Effector memory CD8-positive, alpha-beta T cell (primary cell): ENCODE data around the gene ZMYND8.

ENCODE experiments used
- ATAC-seq: fragments of 150-1000 bp; cut with Tn5 transposase; replicated peaks from 2 replicates; pipeline ENCODE4 v1.10.0; 2021; ENCODE audit warnings: mild to moderate bottlenecking, moderate library complexity
- DNase-seq, 3 experiments: peaks; one replicate each; pipeline ENCODE4 v3.0.0; 2021
- H3K27ac Mint-ChIP-seq, 2 donors: one replicate each; pipeline ENCODE4 v1.8.0; 2022; ENCODE audit warnings: mild to moderate bottlenecking in 2 of 2, mixed read lengths in 2 of 2, moderate library complexity in 2 of 2
- H3K27me3 Mint-ChIP-seq, 2 donors: one replicate each; pipeline ENCODE4 v1.8.0; 2022; ENCODE audit warnings: mixed read lengths in 2 of 2
- H3K36me3 Mint-ChIP-seq: one replicate; pipeline ENCODE4 v1.8.0; 2022; ENCODE audit warnings: mild to moderate bottlenecking, moderate library complexity, mixed read lengths; ENCODE audit not compliant: insufficient read depth
- H3K4me1 Mint-ChIP-seq, 2 donors: one replicate each; pipeline ENCODE4 v1.8.0; 2022; ENCODE audit warnings: low read depth in 2 of 2, mixed read lengths in 2 of 2
- H3K4me3 Mint-ChIP-seq, 2 donors: one replicate each; pipeline ENCODE4 v1.8.0; 2022; ENCODE audit warnings: mild to moderate bottlenecking in 2 of 2, mixed read lengths in 2 of 2, moderate library complexity in 2 of 2
- H3K9me3 Mint-ChIP-seq, 2 donors: one replicate each; pipeline ENCODE4 v1.8.0; 2022; ENCODE audit warnings: mixed read lengths in 2 of 2

ZMYND8 gene

DNA sequence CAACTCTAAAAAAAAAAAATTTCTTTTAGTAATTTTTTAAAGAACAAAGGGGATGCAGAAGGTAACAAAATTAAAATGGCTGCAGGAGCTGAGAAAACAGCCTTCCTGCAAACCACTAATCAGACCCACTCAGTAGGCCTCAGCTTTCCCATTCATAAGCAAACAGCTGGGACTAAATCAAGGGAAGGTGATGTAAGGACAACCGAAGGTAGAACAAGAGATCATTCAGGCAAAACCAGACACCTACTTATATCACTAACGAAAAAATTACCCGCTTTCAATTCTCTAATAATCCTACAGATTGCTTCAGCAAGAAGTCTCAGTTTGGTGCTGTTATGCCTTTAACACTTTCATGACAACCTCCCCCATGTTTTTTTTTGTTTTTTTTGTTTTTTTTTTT lies 124.0 kb downstream of the ZMYND8 start:
- peaks cover 66% of the 10 kb centered on the region for H3K36me3 Mint-ChIP-seq

DNA sequence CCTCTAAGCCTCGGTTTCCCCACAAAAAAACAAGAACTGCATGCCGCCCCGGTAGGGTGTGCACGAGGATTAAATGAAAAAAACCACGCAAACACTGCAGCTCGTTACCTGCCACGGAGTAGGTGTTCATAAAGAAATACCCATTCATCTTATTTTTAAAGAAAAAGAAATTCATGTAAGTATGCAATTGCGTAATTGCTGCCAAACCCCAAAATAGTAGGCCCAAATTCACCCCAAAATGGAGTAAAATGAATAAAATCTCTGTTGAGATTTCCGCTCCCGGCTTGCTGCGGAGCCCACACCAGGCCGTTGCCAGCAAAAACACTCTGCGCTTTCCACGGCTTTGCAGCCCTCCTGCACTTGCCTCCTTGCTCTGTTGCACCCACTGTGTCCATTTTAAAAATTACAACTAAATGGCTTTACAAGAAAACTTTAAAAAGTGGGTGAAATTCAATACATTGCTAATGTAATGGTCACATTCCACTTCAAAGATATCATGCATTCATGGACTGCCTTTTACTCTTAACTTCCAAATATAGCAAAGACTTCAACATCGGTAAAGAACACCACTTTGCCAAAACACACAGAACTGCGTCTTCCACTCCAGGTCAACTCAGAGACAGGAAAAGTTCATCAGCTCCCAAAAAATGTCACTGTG lies 125.0 kb downstream of the ZMYND8 start:
- no peaks in the 10 kb centered on the region for H3K9me3 Mint-ChIP-seq
- DNase-seq (no peak), ATAC-seq (no peak)
- H3K4me3 Mint-ChIP-seq: no peak overlapping the region
- H3K4me1 Mint-ChIP-seq: peaks cover 0 to 2% of the 10 kb centered on the region in 2 donors
- H3K27me3 Mint-ChIP-seq: no peaks in the 10 kb centered on the region
- H3K36me3 Mint-ChIP-seq: peaks cover 63% of the 10 kb centered on the region
- peak overlapping the region; percentile 72 to 79 for H3K27ac Mint-ChIP-seq

More for the DNA sequence above, 124.0 kb downstream of the ZMYND8 start:
- DNase-seq (no peak), ATAC-seq (no peak)
- Mint-ChIP-seq H3K4me3 (no peak overlapping the region), H3K27ac (no peak overlapping the region), H3K9me3 (no peaks in the 10 kb centered on the region), H3K27me3 (no peaks in the 10 kb centered on the region), H3K4me1 (peaks cover 0 to 2% of the 10 kb centered on the region in 2 donors)

- H3K4me1 Mint-ChIP-seq: peaks cover 0 to 2% of the 10 kb centered on the region in 2 donors
- no peaks in the 10 kb centered on the region for H3K27me3 Mint-ChIP-seq
- DNase-seq (no peak), ATAC-seq (no peak)
- H3K9me3 Mint-ChIP-seq: no peaks in the 10 kb centered on the region
- peaks cover 64% of the 10 kb centered on the region for H3K36me3 Mint-ChIP-seq
- H3K27ac Mint-ChIP-seq: peak overlapping the region in 1 of 2 donors; percentile 72
- no peak overlapping the region for H3K4me3 Mint-ChIP-seq
Measured at GRCh38 chr20:47230811-47231256, 125.7 kb downstream of the ZMYND8 start.

DNA sequence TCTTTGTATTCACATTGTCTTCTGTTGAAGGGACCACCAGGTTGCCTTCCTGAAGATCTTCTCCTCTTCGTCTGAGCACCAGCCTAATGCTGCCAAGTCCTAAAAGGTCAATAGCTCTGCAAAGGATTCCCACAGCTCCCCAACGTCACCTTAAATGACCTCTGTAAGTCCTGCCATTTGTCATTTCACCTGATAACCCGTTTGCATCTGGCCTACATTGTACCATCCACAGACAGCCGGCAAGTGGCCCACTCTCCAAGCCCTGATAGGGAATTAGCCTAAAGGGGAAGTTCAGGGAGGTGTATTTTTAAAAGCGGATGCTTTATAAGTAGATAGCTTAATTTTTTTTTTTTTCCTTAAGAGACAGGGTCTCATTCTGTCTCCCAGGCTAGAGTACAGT lies 127.8 kb downstream of the ZMYND8 start:
- H3K27me3 Mint-ChIP-seq: no peaks in the 10 kb centered on the region
- H3K9me3 Mint-ChIP-seq: no peaks in the 10 kb centered on the region
- peaks cover 2 to 6% of the 10 kb centered on the region in 2 donors for H3K4me1 Mint-ChIP-seq
- peaks cover 69% of the 10 kb centered on the region for H3K36me3 Mint-ChIP-seq
- DNase-seq: no peak
- H3K4me3 Mint-ChIP-seq: no peak overlapping the region
- ATAC-seq: no peak
- peak overlapping the region in 1 of 2 donors; percentile 7 for H3K27ac Mint-ChIP-seq

DNA sequence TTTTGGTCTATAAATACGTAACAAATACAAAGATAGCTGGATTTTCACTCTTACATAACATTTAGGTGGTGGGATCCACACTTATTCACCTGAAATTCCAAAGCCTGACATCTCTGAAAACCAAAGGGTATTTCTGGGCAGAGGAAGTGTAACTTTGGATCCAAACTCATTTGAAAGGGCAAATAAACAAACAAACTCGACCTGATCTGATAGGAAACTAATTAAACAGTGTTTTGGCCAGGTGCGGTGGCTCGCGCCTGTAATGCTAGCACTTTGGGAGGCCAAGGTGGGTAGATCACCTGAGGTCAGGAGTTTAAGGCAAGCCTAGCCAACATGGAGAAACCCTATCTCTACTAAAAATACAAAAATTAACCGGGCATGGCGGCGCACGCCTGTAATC lies 128.9 kb downstream of the ZMYND8 start:
- H3K36me3 Mint-ChIP-seq: peaks cover 71% of the 10 kb centered on the region
- no peaks in the 10 kb centered on the region for H3K9me3 Mint-ChIP-seq
- DNase-seq: no peak

GRCh38 chr20:47227119-47227518 lies 129.4 kb downstream of the ZMYND8 start:
- no peaks in the 10 kb centered on the region for H3K27me3 Mint-ChIP-seq
- peaks cover 2 to 6% of the 10 kb centered on the region in 2 donors for H3K4me1 Mint-ChIP-seq
- H3K27ac Mint-ChIP-seq: no peak overlapping the region
- H3K36me3 Mint-ChIP-seq: peaks cover 71% of the 10 kb centered on the region
- no peaks in the 10 kb centered on the region for H3K9me3 Mint-ChIP-seq
- no peak for ATAC-seq
- H3K4me3 Mint-ChIP-seq: no peak overlapping the region
- DNase-seq: no peak

More for the DNA sequence above, 128.9 kb downstream of the ZMYND8 start:
- H3K27ac Mint-ChIP-seq: no peak overlapping the region
- peaks cover 2 to 6% of the 10 kb centered on the region in 2 donors for H3K4me1 Mint-ChIP-seq
- H3K4me3 Mint-ChIP-seq: no peak overlapping the region
- ATAC-seq: no peak
- H3K27me3 Mint-ChIP-seq: no peaks in the 10 kb centered on the region

- no peak for ATAC-seq
- Mint-ChIP-seq H3K4me3 (no peak overlapping the region), H3K36me3 (peaks cover 73% of the 10 kb centered on the region), H3K27me3 (no peaks in the 10 kb centered on the region), H3K27ac (no peak overlapping the region), H3K4me1 (peaks cover 0 to 6% of the 10 kb centered on the region in 2 donors), H3K9me3 (no peaks in the 10 kb centered on the region)
- DNase-seq: no peak
Measured at GRCh38 chr20:47225458-47225857, 131.0 kb downstream of the ZMYND8 start.

- no peak for ATAC-seq
- H3K4me3 Mint-ChIP-seq: no peak overlapping the region
- peaks cover 76% of the 10 kb centered on the region for H3K36me3 Mint-ChIP-seq
- no peak for DNase-seq
- no peak overlapping the region for H3K27ac Mint-ChIP-seq
- peaks cover 0 to 6% of the 10 kb centered on the region in 2 donors for H3K4me1 Mint-ChIP-seq
- no peaks in the 10 kb centered on the region for H3K27me3 Mint-ChIP-seq
- no peaks in the 10 kb centered on the region for H3K9me3 Mint-ChIP-seq
Measured at GRCh38 chr20:47224857-47225256, 131.6 kb downstream of the ZMYND8 start.

GRCh38 chr20:47224300-47224791 lies 132.2 kb downstream of the ZMYND8 start:
- Mint-ChIP-seq H3K9me3 (no peaks in the 10 kb centered on the region), H3K27me3 (no peaks in the 10 kb centered on the region), H3K4me1 (peaks cover 0 to 6% of the 10 kb centered on the region in 2 donors), H3K36me3 (peaks cover 81% of the 10 kb centered on the region), H3K27ac (no peak overlapping the region), H3K4me3 (no peak overlapping the region)
- DNase-seq: no peak
- no peak for ATAC-seq

DNA sequence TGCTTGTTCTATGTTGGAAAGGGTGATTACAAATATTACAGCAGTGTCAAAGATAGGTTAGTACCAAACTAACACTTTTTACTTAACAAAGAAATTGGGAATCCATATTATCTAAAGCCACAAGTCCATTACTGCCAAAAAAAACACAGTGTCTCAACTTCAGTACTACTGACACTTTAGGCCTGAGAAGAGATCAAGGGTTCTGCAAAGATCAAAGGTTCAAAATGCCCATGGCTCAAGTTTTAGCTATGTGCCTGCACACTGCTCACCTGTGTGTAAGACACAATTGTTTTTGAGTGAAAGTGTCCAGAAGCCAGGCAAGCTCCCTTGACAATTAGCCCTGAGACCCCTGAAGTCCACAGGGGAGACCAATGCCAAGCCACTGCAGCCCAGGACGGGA lies 132.6 kb downstream of the ZMYND8 start:
- DNase-seq: no peak
- H3K4me1 Mint-ChIP-seq: peaks cover 0 to 6% of the 10 kb centered on the region in 2 donors
- no peak overlapping the region for H3K4me3 Mint-ChIP-seq
- no peak for ATAC-seq
- peaks cover 81% of the 10 kb centered on the region for H3K36me3 Mint-ChIP-seq
- H3K27ac Mint-ChIP-seq: no peak overlapping the region
- H3K27me3 Mint-ChIP-seq: no peaks in the 10 kb centered on the region
- no peaks in the 10 kb centered on the region for H3K9me3 Mint-ChIP-seq

GRCh38 chr20:47222468-47223119 lies 133.9 kb downstream of the ZMYND8 start:
- Mint-ChIP-seq H3K36me3 (peaks cover 84% of the 10 kb centered on the region), H3K4me1 (peaks cover 0 to 11% of the 10 kb centered on the region in 2 donors), H3K4me3 (no peak overlapping the region), H3K27ac (peak overlapping the region in 1 of 2 donors; percentile 15), H3K27me3 (no peaks in the 10 kb centered on the region), H3K9me3 (no peaks in the 10 kb centered on the region)
- ATAC-seq (no peak), DNase-seq (no peak)

DNA sequence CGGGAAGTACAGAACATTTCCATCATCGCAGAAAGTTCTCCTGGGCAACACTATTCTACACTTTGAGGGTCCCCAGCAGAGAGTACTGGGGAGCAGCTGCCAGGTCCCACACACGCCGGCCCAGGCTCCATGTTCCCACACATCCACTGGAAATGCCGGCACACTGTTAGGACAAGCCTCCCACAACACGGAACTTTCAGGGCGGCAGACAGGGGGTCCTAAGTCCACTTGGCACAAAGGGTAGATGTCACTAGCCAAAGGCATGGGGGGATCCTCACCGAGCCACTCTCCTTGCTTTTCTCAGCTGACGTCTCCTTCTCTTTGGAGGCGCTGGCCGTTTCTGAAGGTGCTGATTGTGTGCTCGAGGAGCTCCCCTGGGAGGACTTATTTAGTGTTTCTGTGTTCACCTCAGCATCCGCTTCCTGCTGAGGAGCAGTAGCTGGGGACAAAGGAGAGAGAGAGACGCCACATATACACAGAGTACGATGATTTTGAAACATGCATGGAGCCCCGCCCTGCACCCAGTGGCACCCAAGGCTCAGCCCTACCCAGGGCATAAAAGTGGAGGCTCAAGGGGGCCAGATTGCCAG lies 135.4 kb downstream of the ZMYND8 start:
- no peak for DNase-seq
- peaks cover 0 to 11% of the 10 kb centered on the region in 2 donors for H3K4me1 Mint-ChIP-seq
- no peak overlapping the region for H3K4me3 Mint-ChIP-seq
- H3K9me3 Mint-ChIP-seq: no peaks in the 10 kb centered on the region
- no peak overlapping the region for H3K27ac Mint-ChIP-seq
- H3K27me3 Mint-ChIP-seq: no peaks in the 10 kb centered on the region
- H3K36me3 Mint-ChIP-seq: peaks cover 83% of the 10 kb centered on the region
- no peak for ATAC-seq

DNA sequence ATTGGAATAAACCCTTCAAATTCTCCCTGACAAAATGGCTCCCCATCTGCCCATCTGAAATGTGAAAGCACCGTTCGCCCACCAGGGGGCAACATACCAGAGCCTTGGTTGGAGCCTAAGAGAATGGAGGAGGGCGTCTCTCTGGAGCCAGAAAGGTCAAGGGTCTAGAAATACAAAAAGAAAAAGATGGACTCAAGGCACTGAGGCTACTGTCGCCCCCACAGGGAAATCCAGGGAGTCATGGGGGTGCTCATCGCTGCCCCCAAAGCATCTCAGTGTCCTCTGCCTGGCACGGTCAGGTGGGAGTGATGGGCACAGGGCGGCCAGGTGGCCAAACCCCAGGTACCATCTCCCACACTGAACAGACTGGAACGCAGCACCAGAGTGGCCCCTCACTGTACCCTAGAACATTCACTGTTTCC lies 136.3 kb downstream of the ZMYND8 start:
- Mint-ChIP-seq H3K4me3 (no peak overlapping the region), H3K27me3 (no peaks in the 10 kb centered on the region), H3K36me3 (peaks cover 85% of the 10 kb centered on the region), H3K27ac (no peak overlapping the region), H3K4me1 (peaks cover 0 to 15% of the 10 kb centered on the region in 2 donors), H3K9me3 (no peaks in the 10 kb centered on the region)
- peak; percentile 57 for ATAC-seq
- peak; percentile 31 to 41 (median 34) for DNase-seq
